ENCODE data around the gene CCNH.

The CCNH gene
- total RNA-seq, result 53.0 to 264 (median 57.8) reads per million in 3 experiments

DNA sequence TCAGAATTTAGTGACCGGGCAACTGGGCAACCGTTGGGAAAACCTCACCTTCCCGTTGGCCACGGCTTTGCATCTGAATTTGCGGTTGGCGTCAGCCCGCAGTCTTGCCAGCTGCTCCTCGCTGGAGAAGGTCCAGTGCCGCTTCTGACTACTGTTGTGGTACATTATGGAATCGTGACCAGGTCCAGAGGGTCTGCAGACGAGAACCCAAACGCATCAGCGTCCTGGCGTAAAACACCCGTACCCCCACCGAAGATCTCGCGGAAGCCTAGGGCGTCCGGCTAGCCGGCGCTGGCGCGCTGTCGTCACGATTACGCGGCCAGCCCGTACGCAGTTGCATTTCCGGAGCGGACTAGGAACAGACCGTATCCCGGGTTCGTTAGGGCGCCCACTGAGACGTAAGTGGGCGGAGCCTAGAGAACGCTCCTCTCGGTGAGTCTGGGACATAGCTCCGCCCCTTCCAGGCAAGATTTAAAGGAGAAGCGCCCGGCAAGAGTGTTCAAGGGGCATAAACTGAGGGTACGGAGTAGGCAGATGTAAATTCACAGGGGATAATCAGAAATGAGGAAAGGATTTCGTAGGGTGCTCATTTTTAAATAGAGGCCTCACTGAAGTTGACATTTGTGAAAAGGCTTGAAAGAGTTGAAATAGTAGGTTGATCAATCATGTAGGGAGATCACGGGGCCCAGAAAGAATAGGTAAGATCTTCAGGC, at the start of gene CCNH:
Gene CCNH (minus strand): TSS at position 301 of the 713 bp plus-strand sequence. CDS start 136 bp downstream, at position 165.
- peak; percentile 98 for DNase-seq

DNA sequence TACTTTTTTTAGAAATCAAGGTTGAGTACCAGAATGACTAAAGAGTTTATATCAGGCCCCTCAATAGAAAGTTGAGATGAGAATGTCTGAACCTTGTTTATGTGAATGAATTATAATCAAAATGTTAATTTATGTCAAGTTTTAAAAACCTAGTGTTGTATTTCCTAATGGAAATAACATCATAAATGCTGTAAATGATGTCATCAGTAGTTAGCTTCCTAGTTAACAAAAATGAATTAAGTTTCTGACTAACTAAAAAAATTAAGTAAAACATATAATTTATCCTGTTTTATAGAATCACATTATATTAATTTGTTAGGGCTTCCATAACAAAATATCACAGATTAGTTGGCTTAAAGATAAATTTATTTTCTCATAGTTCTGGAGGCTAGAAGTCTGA, 45.0 kb upstream of the CCNH start:
- DNase-seq, result no peak

DNA sequence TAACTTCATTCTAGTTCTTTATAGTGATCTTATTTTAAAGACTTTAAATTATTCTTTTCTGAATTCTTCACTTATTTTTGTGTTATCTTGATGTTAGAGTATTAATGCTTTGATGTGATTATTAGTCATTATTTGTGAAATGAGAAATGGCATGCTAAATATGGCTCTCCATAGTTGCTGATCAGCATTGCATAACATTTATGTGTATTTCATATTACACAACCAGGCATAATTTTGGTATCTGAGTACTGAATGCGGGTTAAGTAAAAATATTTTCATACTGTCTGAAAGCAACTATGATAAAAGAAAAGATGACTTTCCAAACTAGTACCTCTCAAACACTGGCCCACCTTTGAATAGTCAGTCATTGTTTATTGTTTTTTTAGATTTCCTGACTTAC, 41.1 kb upstream of the CCNH start:
- DNase-seq, result no peak

DNA sequence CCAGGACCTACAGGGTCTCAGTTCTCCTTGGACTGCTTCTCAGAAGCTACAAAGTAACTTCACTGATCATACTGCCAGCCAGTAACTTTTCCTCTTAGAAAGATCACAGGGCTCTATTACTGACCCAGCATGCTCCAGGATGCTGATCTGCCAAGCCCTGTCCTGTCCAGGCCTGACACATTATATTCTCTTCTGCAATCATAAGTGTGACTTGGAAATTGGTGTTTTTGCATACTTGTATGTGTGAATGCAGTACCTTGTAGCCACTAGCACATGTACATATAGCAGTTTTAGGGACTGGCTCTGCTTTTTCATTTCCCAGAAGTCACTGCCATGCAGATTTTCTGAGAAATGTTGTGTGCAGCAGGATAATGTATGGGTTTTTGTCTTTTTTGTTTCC, 40.1 kb upstream of the CCNH start:
- no peak for DNase-seq

DNA sequence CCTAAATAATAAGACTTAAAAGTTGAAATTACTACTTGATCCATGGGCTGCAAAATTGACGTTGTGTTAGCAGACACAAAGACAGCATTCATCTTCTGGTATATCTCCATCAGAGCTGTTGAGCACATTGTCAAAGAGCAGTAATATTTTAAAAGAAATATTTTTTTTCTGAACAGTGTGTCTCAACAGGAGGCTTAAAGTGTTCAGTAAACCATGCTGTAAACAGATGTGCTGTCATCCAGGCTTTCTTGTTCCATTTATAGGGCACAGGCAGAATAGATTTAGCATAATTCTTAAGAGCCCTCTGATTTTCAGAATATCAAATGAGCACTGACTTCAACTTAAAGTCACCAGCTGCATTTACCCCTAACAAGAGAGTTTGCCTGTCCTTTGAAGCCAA, 29.7 kb upstream of the CCNH start:
- DNase-seq, result no peak

DNA sequence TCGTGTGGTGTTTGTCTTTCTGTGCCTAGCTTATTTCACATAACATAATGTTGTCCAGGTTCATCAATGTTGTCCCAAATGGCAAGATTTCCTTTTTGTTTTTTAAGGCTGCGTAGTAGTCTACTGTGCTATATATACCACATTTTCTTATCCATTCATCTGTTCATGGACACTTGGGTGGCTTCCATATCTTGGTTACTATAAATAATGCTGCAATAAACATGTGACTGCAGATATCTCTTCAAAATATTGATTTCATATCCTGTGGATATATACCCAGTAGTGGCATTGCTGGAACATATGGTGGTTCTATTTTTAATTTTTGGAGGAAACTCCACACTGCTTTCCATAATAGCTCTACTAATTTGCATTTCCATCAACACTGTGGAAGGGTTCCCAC, 25.5 kb upstream of the CCNH start:
- DNase-seq, result no peak

DNA sequence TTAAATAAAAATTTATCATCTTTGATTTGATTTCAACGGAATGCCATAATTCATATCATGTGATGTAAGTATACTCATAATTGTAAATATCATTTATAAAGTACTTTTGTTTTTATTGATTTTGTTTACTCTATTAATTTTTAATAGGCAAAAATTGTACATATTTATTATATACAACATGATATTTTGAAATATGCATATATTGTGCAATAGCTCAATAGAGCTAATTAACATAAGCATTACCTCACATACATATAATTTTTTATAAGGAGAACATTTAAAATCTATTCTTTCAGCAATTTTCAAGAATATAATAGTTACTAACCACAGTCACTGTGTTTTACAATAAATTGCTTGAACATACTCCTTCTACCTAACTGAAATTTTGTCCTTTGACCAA, 25.0 kb upstream of the CCNH start:
- DNase-seq, result no peak

DNA sequence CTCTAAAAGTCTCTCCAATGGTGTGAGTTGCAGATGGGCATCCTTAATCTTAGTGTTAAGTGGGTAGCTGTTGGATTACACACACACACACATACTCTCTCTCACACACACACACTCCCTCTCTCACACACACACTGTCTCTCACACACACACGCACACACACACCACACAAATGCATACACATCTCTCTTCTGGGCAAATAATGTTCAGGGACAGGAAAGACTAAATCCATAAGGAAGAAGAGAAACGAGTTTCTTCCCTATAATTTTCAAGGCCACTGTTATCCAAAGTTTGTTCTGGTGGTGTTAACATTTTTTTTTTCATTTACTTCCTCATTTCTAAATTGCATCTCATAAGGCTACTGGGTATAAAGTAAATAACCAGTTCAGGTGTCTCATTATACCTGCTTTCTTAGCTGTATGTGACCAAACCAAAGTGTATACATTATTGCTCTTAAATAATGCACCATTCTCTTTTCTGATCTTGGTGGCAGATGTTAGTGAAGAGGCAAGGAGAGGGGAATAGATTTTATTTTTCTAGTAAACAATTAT, 22.5 kb upstream of the CCNH start:
- DNase-seq, result no peak

DNA sequence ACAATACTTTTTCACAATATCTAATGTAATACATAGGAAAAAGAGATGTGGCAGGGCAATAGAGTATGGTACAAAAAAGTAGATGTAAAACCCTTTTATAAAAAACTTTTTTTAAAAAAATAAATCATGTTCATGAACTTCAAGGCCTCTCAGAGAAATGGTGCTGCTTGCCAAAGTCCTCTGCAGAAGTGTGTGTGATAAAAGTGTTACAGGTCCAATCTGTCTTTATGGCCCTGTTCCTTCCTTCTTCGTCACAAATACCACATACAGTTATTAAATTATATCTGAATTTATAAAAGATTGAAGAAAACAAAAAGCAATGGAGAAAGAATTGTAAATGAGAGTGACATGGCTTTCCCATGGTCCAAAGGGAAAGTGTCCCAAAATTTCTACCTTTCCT, 21.7 kb upstream of the CCNH start:
- no peak for DNase-seq

DNA sequence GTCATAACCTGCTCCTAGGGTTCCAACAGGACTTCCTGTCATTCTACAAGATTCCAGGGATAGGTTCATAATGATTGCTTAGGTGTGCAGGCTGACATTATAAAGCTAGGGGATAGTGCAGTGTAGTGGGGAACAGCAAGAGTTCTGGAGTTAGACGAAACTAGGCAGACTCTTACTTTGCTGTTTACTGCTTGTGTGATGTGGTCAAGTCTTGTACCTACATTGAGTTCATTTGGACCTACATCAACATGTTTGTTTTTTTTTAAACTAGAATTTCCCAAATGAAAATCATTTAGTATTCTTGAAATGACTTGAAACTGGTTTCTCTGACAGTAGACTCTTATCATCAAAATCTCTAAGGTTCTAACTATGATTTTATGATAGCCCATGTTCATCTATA, 21.2 kb upstream of the CCNH start:
- no peak for DNase-seq

DNA sequence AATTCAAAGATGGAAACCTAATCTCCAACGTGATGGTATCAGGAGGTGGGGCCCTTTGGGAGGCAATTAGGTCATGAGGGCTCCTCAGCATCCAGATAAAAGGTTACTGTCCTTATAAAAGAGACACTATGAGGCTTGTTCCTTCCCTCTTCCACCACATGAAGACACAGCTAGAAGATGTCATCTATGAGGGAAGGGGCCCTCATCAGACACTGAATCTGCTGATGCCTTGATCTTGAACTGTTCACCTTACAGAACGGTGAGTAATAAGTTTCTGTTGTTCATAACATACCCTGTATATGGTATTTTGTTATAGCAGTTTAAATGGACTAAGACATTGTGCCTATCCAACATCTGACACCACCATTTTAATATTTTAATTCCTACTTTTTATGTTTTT, 19.7 kb upstream of the CCNH start:
- no peak for DNase-seq

DNA sequence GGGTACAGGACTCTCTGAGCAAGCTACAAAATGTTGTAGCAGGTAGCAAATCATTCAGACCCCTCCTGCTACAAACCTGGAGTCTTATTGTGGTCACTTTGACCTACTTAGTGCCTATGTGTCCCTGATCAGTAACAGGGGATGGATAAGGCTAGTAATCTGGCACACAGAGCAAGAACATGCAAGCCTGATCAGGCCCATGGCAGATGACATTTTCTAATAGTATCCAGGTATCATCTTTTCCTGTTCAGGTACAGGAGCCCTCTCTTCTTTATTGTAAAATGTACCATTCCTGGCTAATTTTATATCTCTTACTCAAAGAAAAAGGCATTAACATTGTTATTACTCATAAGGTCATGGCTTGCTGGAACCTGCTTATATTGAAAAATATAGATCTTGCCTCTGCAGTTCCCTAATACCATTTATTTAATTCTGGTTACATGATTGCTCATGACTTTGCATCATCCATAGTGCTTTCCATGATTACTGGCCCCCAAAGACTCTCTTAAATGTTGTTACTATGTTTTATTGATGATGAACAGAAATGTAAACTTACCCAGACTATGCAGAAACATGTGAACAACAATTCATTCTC, 18.2 kb upstream of the CCNH start:
- DNase-seq, result no peak

DNA sequence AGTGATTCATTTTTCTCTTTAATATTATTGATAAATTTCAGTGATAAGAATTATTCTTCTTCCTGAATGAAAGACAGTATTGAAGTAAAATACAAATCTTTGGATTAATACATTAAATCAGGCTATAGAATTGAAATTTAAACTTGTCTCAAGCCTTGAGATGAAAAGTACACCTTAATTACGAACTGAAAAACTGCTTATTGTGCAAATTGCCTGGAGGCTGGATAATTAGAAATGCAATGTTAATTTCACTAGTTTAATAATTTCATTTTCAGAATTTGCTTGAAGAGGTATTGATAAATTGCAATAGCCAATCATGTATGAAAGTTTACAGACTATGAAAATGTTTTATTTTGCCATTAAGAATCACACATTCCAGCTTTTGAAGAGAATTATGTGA, 11.0 kb upstream of the CCNH start:
- no peak for DNase-seq

DNA sequence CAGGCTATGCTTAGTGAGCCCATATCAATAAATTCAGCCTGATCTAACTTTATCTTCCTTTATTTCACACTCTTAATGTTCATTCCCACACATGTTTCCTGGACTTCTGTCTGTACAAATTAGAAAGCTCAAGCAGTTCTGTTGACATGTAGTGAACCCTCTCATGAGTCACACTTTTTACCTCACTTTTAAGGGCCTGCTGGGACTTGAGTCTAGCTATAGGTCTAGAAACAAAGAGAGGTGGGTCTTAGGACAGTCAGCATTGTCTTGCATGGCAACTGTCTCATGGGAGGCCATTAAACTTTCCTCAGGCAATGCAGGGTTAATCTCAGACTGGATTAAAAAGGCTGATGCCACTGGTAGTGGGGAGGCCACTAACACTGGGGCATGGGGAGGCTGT, 8.6 kb upstream of the CCNH start:
- DNase-seq, result no peak

DNA sequence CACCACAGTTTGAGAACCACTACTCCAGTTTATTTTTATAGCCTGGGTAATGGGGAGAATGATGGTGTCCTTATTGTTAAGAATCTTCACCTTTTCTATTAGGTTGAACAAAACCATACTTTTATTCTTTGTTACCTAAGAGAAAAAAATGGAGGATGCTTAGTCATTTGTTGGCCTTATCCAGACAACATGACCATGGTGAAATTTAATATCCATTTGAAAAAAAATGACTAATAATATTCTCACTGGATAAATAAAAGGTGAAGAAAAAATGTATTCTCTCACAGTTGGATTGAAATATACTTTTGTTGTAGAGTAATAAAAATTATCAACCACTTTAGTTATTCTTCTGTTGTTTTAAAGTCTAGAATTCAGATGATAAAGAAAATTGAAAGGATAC, 5.8 kb upstream of the CCNH start:
- no peak for DNase-seq

DNA sequence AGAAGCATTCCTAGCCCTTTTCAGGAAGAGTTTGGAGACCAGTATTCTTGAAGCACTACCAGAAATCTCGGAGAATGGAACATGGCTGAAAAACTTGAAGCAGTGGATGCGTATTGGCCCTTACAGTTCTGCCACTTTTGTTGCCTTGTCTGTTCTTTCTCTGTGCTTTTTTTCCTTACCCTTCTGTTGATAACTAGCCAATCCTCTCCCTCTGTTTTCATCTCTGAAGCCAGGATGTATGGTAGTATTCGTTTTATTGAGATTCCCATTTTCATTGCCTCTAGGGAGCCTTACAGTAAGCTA, 564 bp upstream of the CCNH start:
- DNase-seq, result no peak

DNA sequence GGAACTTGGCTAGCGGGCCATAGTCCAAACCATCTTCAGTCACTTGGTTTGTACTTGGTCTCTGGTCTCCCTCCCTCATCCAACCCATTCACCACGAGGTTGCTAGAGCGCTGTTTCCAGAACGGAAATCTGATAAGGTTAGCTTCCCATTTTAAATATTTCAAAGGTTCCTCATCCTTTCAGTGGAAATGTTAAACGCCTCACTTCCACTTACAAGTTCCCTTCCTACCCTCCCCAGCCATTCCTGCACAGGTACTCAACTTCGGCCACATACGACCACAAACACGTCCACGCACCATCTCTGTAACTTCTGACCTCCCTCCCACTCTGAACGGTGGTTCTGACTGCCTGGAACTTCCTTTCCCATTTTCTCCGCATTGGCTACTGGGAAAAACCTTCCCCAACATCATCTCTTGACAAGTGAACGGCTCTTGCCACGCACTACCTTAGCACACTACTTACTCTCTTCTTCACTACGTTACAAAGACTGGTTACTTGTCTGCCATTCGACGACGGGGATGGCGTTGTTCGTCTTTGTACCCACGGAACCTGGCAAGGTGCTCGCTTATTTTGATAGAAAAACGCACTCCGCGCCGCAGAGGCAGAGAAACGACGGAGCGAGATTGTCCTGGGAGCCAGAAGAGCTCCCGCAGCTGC, 629 bp downstream of the CCNH start:
- DNase-seq, result no peak

DNA sequence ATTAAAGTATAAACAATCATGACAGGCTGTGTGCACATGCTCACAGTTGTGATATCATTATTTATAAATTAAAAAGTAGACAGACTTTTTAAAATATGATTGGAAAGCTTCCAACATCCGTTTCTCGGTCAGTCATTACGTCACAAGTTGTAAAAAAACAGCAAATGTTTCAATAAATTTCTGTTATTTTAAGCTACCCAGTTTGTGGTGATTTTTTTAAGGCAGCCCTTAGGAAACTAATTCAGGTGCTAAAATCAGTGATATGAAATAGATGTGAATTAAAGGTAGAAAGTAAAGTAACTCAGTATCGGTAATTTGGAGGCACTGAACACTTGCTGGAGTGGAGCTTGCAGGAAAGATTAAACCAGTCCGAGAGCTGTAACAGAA, 1.2 kb downstream of the CCNH start:
- peak; percentile 50 for DNase-seq

DNA sequence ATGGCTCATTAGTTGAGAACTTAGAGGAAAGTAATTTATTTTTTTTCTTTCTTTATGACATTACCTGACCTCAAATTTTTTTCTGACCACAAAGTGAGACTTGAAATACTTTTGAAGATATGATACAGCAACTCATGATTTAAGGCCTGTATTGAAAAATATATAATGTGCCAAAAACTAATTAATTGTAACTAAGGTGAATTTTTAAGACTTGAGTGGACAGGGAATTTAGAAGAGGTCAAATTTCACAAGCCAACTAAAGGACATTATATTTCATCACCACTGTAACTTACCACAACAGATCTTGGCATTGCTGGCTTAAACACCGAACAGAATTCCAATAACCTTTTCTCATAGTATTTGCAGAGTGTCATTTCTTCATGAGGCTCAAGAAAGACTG, 1.8 kb downstream of the CCNH start:
- DNase-seq, result no peak

DNA sequence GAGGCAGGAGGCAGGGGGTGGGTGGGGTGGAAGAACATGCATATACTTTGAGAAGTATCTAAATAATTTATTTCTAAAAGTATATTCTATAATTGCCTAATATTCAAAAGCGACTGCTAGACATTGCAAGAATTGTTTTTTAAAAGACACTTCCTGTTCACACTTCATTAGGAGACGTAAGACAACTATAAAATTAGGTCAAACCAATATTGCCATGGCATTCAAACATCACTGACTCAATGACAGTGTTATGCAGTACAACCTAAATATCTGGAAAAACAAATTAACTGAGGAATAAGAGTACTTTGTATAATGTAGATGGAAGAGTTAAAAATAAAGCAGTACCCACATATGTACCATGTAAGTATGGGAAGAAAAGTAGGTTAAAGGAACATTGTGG, 4.5 kb downstream of the CCNH start:
- peak; percentile 25 for DNase-seq

DNA sequence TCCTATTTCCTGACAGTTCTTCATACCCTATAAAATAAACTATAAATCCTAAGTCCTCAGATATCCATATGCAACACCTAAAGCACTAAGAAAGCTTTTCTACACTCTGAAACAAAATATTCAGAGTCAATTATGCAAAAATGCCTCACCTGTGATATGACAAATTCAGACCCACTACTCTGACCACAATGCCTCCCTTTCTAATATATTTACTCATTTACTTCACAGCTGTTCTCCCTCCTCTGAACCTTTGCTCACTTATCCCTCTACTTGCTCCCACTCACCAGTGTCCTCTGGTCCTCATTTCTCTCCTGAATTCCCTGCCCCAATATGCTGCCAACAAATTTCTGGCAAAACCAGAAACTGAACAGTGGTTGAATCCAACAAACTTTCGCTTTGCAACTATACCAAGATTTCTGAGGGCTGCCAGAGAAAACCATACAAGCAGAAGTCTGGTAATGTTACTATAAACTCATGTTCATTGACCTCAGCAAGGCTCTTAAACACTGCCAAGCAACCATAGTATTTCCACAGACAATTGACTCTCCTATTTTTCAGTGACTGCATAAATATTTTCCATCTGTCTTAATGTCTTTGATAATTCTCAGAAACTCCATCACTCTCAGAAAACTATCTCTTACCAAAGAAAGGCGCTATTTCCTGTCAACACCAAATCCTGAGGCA, 7.1 kb downstream of the CCNH start:
- DNase-seq, result no peak

DNA sequence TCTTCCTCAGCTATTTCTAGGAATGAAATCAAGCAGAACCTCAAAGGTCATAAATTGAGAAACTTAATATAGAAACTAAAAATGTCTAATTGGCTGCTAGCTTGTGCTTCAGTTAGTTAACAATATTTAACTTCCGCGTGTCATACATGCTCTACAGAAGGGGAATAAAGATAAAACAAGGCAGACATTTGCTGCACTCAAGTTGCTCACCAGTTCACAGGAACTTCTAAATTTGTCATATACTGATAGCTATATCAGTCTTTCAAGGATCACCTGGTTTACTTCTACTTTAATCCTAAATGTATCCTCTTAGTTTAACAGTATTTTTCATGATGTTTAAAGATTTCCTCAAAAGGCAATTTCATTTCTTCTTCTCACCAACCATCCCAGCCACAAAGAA, 8.4 kb downstream of the CCNH start:
- no peak for DNase-seq

DNA sequence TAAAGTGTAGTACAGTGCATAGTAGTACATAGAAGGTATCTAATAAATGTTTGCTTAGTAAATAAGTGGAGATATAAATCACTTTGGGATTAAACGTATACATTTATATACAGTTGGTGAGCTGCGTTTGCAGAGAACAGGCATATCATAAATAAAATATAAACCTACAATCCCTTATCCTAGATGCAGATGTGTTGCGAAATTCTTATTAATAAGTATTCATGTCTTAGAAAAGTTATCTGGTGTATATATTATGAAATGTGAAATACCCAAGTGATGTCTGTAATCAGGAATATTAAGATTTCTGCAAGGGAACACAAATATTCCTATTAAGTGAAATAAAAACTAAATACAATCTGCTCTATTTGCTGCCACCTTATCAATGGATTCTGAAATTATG, 8.8 kb downstream of the CCNH start:
- no peak for DNase-seq

DNA sequence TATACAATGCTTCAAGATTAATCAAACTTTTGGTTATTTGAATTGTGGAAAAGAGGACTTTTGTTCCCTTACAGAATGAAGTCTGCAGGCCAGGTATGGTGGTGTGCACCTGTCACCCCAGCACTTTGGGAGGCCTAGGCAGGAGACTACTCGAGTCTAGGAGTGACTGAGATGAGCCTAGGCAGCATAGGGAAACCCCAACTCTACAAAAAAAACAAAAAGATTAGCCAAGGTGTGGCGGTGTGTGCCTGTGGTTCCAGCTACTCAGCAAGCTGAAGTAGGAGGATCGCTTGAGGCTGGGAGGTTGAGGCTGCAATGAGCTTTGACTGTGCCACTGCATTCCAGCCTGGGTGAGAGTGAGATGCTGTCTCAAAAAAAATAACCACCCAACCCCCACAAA, 9.3 kb downstream of the CCNH start:
- no peak for DNase-seq

Measured in central memory CD4-positive, alpha-beta T cell (primary cell).